Measurements from ENCODE around the gene SLC25A24.

- TF ChIP-seq POLR2A (IDR thresholded peaks at IDR 0.05) = no peak
- TF ChIP-seq, protein P1, sequence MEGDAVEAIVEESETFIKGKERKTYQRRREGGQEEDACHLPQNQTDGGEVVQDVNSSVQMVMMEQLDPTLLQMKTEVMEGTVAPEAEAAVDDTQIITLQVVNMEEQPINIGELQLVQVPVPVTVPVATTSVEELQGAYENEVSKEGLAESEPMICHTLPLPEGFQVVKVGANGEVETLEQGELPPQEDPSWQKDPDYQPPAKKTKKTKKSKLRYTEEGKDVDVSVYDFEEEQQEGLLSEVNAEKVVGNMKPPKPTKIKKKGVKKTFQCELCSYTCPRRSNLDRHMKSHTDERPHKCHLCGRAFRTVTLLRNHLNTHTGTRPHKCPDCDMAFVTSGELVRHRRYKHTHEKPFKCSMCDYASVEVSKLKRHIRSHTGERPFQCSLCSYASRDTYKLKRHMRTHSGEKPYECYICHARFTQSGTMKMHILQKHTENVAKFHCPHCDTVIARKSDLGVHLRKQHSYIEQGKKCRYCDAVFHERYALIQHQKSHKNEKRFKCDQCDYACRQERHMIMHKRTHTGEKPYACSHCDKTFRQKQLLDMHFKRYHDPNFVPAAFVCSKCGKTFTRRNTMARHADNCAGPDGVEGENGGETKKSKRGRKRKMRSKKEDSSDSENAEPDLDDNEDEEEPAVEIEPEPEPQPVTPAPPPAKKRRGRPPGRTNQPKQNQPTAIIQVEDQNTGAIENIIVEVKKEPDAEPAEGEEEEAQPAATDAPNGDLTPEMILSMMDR (IDR thresholded peaks at IDR 0.05) = no peak
Observed at GRCh38 chr1:108120163-108120562, 80.0 kb downstream of the SLC25A24 start.
